WTC11 (cell line): ENCODE data around the gene DNAJC24. TPM values are rescaled to one million over a fixed set of nuclear protein-coding genes. Genes with fewer than 3 reads are reported as not detected.
A peak's percentile ranks its signal among the peaks of the same experiment; 100 is the strongest.

Source experiments
- ATAC-seq: fragments of 200-7000 bp; cut with Tn5 transposase; 2 replicates; pipeline ENCODE4 v1.10.0; 2021; ENCODE audit warnings: mild to moderate bottlenecking, moderate library complexity
- CTCF ChIA-PET: fragments of 300-600 bp; sonication (Branson Sonifier 250); formaldehyde crosslinking; loops from one replicate; lab custom pipeline; 2021; ENCODE audit warnings: antibody characterized with exemption; lab: Charles Lee
- POLR2A ChIA-PET: fragments of 350-600 bp; sonication (Branson Sonifier 250); formaldehyde crosslinking; loops from one replicate; lab custom pipeline; 2021; ENCODE audit warnings: antibody characterized with exemption; lab: Charles Lee
- DNase-seq: peaks from one replicate; pipeline ENCODE4 v3.0.0; 2021; ENCODE audit warnings: low spot score
- H3K27ac Mint-ChIP-seq: 2 replicates; pipeline ENCODE4 v1.8.0; 2021; ENCODE audit warnings: mixed read lengths
- H3K27me3 Mint-ChIP-seq: 2 replicates; pipeline ENCODE4 v1.8.0; 2021; ENCODE audit warnings: low read depth, mild to moderate bottlenecking, moderate library complexity, mixed read lengths
- H3K36me3 Mint-ChIP-seq: 2 replicates; pipeline ENCODE4 v1.8.0; 2021; ENCODE audit warnings: mixed read lengths
- H3K4me1 Mint-ChIP-seq: 2 replicates; pipeline ENCODE4 v1.8.0; 2022; ENCODE audit warnings: mixed read lengths
- H3K4me3 Mint-ChIP-seq: 2 replicates; pipeline ENCODE4 v1.8.0; 2021; ENCODE audit warnings: mild to moderate bottlenecking, moderate library complexity, mixed read lengths
- H3K9me3 Mint-ChIP-seq: 2 replicates; pipeline ENCODE4 v1.8.0; 2021; ENCODE audit warnings: mixed read lengths
- ATF3 ChIP-seq: sonication (generic); formaldehyde crosslinking; conservative IDR thresholded peaks from 2 replicates; pipeline ENCODE4 v1.8.1; 2022; ENCODE audit warnings: mild to moderate bottlenecking, missing genetic modification reagents
- FOXP1 ChIP-seq: sonication (generic); formaldehyde crosslinking; IDR thresholded peaks from 2 replicates; pipeline ENCODE4 v1.8.0; 2022; ENCODE audit warnings: missing genetic modification reagents, mild to moderate bottlenecking, moderate library complexity, borderline replicate concordance
- GRHL2 ChIP-seq: fragments of 250-450 bp; sonication (Bioruptor Pico); IDR thresholded peaks from 2 replicates; pipeline ENCODE4 v1.8.0; 2022; ENCODE audit warnings: mild to moderate bottlenecking, moderate library complexity; ENCODE audit not compliant: insufficient replicate concordance, severe bottlenecking
- GTF2I ChIP-seq: fragments of 250-450 bp; sonication (Bioruptor Pico); conservative IDR thresholded peaks from 2 replicates; pipeline ENCODE4 v1.4.0; 2021; ENCODE audit warnings: mild to moderate bottlenecking
- HMGA2 ChIP-seq: fragments of 250-450 bp; sonication (Bioruptor Pico); IDR thresholded peaks from 2 replicates; pipeline ENCODE4 v1.4.0; 2021; ENCODE audit warnings: mild to moderate bottlenecking, moderate library complexity
- HMGXB4 ChIP-seq: sonication (generic); formaldehyde crosslinking; IDR thresholded peaks from 2 replicates; pipeline ENCODE4 v1.8.1; 2023; ENCODE audit warnings: mild to moderate bottlenecking, moderate library complexity, missing genetic modification reagents
- RORB ChIP-seq: fragments of 250-450 bp; sonication (Bioruptor Pico); IDR thresholded peaks from 2 replicates; pipeline ENCODE4 v1.9.0; 2021; ENCODE audit warnings: mild to moderate bottlenecking
- SMAD3 ChIP-seq: sonication (generic); formaldehyde crosslinking; IDR thresholded peaks from 2 replicates; pipeline ENCODE4 v1.8.0; 2022; ENCODE audit warnings: missing genetic modification reagents, mild to moderate bottlenecking, borderline replicate concordance
- SP1 ChIP-seq: sonication (generic); formaldehyde crosslinking; conservative IDR thresholded peaks from 2 replicates; pipeline ENCODE4 v1.8.1; 2022; ENCODE audit warnings: missing genetic modification reagents
- USF1 ChIP-seq: sonication (generic); formaldehyde crosslinking; IDR thresholded peaks from 2 replicates; pipeline ENCODE4 v1.8.0; 2022; ENCODE audit warnings: mild to moderate bottlenecking, missing genetic modification reagents
- ZNF416 ChIP-seq: fragments of 250-450 bp; sonication (Bioruptor Pico); IDR thresholded peaks from 2 replicates; pipeline ENCODE4 v1.9.0; 2021; ENCODE audit warnings: mild to moderate bottlenecking, inconsistent platforms
- total RNA-seq: library from RNA; stranded (reverse); gene quantifications from 3 replicates; pipeline ENCODE4 v1.2.3, GENCODE V29; 2021
- TF ChIP-seq, protein P1 (sequence below): fragments of 250-450 bp; sonication (Bioruptor Pico); IDR thresholded peaks from 2 replicates; pipeline ENCODE4 v2.1.2; 2022; ENCODE audit warnings: mild to moderate bottlenecking, moderate library complexity
- TF ChIP-seq, protein P2 (sequence below): sonication (generic); formaldehyde crosslinking; IDR thresholded peaks from 2 replicates; pipeline ENCODE4 v1.8.1; 2022; ENCODE audit warnings: low read depth, missing genetic modification reagents, borderline replicate concordance
- TF ChIP-seq, protein P3 (sequence below): sonication (generic); formaldehyde crosslinking; IDR thresholded peaks from 2 replicates; pipeline ENCODE4 v1.8.1; 2023; ENCODE audit warnings: mild to moderate bottlenecking, missing genetic modification reagents, moderate library complexity
- TF ChIP-seq, protein P4 (sequence below): fragments of 250-450 bp; sonication (Bioruptor Pico); IDR thresholded peaks from 2 replicates; pipeline ENCODE4 v1.9.0; 2021; ENCODE audit warnings: mild to moderate bottlenecking, borderline replicate concordance

DNAJC24 gene
- total RNA-seq, 1 experiment from 2014 or later: 15.4 TPM

DNA sequence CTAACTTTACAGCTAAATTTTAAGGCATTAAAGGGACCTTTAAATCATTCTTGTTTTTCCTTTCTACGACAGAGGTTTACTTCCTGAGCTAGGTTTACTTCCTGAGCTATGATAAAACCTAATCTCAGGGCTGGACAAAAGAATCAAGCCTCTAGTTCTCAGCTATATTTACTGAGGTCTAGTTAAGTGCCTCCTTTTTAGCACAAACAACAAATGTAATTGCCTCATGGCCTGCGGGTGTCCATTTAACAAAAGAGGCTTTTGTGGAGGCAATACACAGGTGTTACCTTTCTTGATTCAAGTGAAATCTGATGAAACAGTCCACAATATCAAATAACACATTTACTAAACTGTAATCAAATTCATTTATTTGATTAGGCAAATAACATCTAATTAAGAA lies 72.4 kb downstream of the DNAJC24 start (continued):
- TF ChIP-seq USF1 (CRISPR knock-in tag) (no peak), SMAD3 (CRISPR knock-in tag) (no peak)
- TF ChIP-seq, protein P1, sequence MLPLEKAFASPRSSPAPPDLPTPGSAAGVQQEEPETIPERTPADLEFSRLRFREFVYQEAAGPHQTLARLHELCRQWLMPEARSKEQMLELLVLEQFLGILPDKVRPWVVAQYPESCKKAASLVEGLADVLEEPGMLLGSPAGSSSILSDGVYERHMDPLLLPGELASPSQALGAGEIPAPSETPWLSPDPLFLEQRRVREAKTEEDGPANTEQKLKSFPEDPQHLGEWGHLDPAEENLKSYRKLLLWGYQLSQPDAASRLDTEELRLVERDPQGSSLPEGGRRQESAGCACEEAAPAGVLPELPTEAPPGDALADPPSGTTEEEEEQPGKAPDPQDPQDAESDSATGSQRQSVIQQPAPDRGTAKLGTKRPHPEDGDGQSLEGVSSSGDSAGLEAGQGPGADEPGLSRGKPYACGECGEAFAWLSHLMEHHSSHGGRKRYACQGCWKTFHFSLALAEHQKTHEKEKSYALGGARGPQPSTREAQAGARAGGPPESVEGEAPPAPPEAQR: no peak

- DNase-seq: no peak
- CTCF ChIA-PET: interaction anchor here (0.8 to 1.4 kb wide), 4 partner anchors 196 to 443 kb away, joined by 3 to 5 read pairs (median 4); no protein-coding TSS in a partner anchor
- peaks cover 6% of the 10 kb centered on the region; the same call in 1 of the 2 replicates for H3K36me3 Mint-ChIP-seq
- POLR2A ChIA-PET: interaction anchor here (0.5 kb wide), 1 partner anchor 1815 kb away, joined by 3 read pairs; no protein-coding TSS in a partner anchor
- H3K27me3 Mint-ChIP-seq: no peaks in the 10 kb centered on the region
- H3K9me3 Mint-ChIP-seq: no peaks in the 10 kb centered on the region
- peak; percentile 52 for ATAC-seq
- peak overlapping the region; percentile 91 for H3K27ac Mint-ChIP-seq
- no peak overlapping the region for H3K4me3 Mint-ChIP-seq
- peaks cover 26% of the 10 kb centered on the region for H3K4me1 Mint-ChIP-seq
- TF ChIP-seq, protein P2, sequence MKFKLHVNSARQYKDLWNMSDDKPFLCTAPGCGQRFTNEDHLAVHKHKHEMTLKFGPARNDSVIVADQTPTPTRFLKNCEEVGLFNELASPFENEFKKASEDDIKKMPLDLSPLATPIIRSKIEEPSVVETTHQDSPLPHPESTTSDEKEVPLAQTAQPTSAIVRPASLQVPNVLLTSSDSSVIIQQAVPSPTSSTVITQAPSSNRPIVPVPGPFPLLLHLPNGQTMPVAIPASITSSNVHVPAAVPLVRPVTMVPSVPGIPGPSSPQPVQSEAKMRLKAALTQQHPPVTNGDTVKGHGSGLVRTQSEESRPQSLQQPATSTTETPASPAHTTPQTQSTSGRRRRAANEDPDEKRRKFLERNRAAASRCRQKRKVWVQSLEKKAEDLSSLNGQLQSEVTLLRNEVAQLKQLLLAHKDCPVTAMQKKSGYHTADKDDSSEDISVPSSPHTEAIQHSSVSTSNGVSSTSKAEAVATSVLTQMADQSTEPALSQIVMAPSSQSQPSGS: no peak
- TF ChIP-seq, protein P3, sequence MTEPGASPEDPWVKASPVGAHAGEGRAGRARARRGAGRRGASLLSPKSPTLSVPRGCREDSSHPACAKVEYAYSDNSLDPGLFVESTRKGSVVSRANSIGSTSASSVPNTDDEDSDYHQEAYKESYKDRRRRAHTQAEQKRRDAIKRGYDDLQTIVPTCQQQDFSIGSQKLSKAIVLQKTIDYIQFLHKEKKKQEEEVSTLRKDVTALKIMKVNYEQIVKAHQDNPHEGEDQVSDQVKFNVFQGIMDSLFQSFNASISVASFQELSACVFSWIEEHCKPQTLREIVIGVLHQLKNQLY (CRISPR knock-in tag): no peak
- TF ChIP-seq FOXP1 (CRISPR knock-in tag) (no peak), RORB (CRISPR knock-in tag) (no peak), GTF2I (CRISPR knock-in tag) (no peak), ZNF416 (CRISPR knock-in tag) (no peak), GRHL2 (no peak), HMGA2 (CRISPR knock-in tag) (no peak), ATF3 (CRISPR knock-in tag) (no peak), HMGXB4 (no peak), SP1 (CRISPR knock-in tag) (no peak)
- TF ChIP-seq, protein P4, sequence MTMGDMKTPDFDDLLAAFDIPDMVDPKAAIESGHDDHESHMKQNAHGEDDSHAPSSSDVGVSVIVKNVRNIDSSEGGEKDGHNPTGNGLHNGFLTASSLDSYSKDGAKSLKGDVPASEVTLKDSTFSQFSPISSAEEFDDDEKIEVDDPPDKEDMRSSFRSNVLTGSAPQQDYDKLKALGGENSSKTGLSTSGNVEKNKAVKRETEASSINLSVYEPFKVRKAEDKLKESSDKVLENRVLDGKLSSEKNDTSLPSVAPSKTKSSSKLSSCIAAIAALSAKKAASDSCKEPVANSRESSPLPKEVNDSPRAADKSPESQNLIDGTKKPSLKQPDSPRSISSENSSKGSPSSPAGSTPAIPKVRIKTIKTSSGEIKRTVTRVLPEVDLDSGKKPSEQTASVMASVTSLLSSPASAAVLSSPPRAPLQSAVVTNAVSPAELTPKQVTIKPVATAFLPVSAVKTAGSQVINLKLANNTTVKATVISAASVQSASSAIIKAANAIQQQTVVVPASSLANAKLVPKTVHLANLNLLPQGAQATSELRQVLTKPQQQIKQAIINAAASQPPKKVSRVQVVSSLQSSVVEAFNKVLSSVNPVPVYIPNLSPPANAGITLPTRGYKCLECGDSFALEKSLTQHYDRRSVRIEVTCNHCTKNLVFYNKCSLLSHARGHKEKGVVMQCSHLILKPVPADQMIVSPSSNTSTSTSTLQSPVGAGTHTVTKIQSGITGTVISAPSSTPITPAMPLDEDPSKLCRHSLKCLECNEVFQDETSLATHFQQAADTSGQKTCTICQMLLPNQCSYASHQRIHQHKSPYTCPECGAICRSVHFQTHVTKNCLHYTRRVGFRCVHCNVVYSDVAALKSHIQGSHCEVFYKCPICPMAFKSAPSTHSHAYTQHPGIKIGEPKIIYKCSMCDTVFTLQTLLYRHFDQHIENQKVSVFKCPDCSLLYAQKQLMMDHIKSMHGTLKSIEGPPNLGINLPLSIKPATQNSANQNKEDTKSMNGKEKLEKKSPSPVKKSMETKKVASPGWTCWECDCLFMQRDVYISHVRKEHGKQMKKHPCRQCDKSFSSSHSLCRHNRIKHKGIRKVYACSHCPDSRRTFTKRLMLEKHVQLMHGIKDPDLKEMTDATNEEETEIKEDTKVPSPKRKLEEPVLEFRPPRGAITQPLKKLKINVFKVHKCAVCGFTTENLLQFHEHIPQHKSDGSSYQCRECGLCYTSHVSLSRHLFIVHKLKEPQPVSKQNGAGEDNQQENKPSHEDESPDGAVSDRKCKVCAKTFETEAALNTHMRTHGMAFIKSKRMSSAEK (CRISPR knock-in tag): no peak
Observed at GRCh38 chr11:31443802-31444201, 74.1 kb downstream of the DNAJC24 start.
